GM13976 (cell line): ENCODE results near the gene JCHAIN.

ENCODE experiments used
- DNase-seq: peaks from one replicate; pipeline ENCODE4 v3.0.0; 2012; ENCODE audit warnings: low spot score
- in situ Hi-C: fragments of 300-500 bp; cut with MboI; formaldehyde crosslinking; loops from one replicate; pipeline ENCODE4 v1.12.0; 2022; ENCODE audit warnings: low sequenced_read_pairs, mixed read lengths, inconsistent platforms; ENCODE audit not compliant: unreplicated experiment
- TF ChIP-seq, protein P1 (sequence below): IDR thresholded peaks from 2 replicates; pipeline ENCODE4 v1.5.1; 2012; ENCODE audit warnings: borderline replicate concordance, mild to moderate bottlenecking; ENCODE audit not compliant: insufficient read depth; ENCODE audit errors: extremely low read depth, missing control alignments, control extremely low read depth

Gene JCHAIN

DNA sequence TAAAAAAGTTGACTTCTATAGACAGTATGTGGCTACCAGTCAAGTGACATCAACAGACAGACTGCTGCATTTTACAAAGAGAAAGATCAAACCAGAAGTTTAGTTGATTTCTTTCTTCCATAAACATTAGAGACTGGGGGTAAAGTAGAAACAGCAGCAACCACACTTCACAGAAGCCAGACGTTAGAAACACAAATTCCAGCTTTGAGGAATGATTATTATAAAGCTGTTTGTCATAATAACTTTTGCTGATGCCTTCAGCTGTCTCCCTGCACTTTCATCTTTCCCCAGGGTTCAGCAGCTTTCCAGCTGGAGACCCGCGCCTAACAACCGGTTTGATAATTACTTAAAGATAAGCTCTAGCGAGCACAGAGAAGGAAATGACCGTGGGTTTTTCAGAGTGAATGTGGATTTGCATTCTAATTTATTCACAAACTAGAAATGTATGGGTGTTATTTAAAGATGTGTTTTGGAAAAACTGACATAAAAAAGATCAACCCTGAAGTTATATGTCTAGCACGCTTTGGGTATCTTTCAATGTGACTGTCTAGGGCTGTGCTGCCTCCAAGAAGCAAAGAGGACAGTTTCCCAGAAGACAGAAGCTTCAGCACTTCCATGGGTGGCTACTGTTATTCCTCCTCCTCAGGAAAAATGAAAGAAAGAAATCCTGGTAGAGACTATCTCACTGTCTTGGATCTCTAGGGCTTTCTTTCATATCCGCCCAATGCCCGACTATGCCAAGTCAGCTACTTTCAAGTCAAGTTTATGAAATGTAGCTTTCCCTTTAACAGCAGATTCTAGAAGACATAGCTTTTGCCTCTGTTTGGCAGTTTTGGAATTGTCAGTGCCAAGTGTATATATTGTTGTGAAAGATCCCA, 52.8 kb downstream of the JCHAIN start:
- in situ Hi-C loops = no loop called here
- TF ChIP-seq, protein P1, sequence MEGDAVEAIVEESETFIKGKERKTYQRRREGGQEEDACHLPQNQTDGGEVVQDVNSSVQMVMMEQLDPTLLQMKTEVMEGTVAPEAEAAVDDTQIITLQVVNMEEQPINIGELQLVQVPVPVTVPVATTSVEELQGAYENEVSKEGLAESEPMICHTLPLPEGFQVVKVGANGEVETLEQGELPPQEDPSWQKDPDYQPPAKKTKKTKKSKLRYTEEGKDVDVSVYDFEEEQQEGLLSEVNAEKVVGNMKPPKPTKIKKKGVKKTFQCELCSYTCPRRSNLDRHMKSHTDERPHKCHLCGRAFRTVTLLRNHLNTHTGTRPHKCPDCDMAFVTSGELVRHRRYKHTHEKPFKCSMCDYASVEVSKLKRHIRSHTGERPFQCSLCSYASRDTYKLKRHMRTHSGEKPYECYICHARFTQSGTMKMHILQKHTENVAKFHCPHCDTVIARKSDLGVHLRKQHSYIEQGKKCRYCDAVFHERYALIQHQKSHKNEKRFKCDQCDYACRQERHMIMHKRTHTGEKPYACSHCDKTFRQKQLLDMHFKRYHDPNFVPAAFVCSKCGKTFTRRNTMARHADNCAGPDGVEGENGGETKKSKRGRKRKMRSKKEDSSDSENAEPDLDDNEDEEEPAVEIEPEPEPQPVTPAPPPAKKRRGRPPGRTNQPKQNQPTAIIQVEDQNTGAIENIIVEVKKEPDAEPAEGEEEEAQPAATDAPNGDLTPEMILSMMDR = no peak
- peak; percentile 4 for DNase-seq

DNA sequence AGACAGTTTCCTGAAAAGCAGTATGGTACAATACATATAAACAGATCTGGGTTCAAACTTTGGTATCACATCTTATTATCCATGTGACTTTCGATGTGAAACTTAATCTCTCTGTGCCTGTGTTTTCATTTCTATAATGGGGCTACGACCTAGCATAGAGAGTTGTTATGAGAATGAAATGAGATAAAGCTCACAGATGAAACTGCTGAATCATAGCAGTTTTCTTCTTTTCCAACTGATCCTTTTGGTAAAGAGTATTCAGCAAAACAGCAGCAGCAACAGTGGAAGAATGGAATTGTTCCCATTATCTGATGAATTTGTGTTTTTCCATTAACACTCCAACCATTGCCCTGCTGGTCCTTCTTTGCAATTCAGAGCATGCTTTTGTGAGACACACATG, 58.0 kb downstream of the JCHAIN start:
- TF ChIP-seq, protein P1 = no peak
- in situ Hi-C loops = no loop called here
- DNase-seq = no peak

DNA sequence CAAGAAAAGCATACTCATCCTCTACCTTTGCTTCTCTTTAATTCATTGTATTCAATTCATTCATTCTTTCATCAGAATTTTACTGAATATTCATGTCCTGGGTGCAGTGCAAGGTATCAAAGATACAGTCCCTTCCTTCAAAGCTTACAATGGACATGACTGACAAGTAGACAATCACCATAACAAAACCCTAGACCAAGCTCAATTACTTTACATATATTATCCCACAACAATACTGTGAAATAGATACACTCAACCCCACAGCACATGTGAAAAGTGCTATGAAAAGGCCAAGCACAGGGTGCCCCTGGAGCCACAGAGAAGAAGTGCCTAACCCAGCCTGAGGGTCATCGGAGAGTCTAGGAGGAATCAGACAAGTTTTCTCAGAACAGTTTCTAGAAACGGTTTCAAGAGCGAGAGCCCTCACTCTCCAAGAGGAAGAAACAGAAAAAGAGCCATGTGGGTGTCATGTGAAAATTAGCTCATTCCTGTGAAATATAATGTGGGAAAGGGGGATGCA, 58.9 kb downstream of the JCHAIN start:
- DNase-seq = no peak
- TF ChIP-seq, protein P1 = no peak
- in situ Hi-C loops = no loop called here

DNA sequence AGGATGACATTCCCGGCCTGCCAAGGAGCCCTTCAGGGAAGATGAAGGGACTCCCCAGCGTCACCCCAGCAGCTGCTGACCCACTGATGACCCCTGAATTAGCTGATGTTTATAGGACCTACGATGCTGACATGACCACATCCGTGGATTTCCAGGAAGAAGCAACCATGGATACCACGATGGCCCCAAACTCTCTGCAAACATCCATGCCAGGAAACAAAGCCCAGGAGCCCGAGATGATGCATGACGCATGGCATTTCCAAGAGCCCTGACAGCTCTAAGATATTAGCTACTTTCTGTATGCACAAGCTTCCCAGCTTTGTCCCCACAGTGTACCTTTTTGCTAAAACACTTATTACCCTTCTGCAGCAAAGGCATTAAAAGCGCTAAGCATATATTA, 59.8 kb downstream of the JCHAIN start:
- in situ Hi-C loops = no loop called here
- DNase-seq = no peak
- TF ChIP-seq, protein P1 = no peak
